GM18868 (cell line): ENCODE measurements around the gene FBXL3.
"Not testable (repeated sequence)": the region's sequence is repeated elsewhere in the genome, so short reads cannot be mapped to it uniquely, and the experiment has no call there.

Experiments used
- ATAC-seq: cut with Tn5 transposase; IDR thresholded peaks from one replicate; pipeline ENCODE4 v1.9.1; 2021; ENCODE audit warnings: mild to moderate bottlenecking, moderate library complexity; ENCODE audit not compliant: unreplicated experiment

The FBXL3 gene

DNA sequence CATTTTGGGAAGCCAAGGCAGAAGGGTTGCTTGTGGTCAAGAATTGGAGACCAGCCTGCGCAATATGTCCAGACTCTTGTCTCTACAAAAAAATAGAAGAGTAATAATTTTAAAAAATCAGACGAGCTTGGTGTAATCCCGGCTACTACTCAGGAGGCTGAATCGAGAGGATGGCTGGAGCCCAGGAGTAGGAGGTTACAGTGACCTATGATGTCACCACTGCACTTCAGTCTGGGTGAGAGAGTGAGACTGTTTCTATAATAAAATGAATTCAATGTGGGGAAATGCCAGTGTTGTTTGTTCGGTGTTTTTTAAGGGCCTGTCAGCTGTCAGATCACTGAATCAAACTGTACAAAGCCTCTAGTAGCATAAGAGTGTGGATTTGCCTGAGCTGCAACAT lies 1.2 kb upstream of the FBXL3 start:
- no peak for ATAC-seq

DNA sequence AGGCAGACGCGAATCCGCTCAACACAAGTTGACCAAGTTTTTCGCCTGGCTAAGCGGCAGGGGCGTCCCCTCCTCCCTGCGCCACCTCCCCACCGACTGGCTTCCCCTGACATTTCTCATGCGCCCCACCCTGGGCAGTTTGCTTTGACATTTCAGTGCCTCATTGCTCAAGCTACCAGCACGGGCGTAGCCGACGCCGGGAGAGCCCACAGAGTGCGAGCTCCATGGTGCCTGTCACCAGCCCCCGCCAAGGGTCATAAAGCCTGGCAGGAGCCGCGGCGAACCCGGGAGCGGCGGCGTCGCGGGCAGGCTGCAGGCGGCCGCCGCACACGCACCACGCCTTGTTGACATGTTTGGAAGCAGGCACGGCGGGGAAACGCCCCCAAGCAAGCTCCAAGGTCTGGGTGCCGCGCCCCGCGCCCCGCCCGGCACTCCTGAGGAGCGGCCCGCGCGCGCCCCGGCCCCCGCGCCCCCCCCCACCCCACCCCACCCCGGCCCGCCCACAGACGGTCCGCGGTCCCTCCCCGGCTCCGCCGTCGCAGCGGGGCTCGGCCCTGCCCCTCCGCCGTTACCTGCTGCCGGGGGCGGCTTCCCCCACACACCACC lies 601 bp downstream of the FBXL3 start:
- ATAC-seq: peak; percentile 57

DNA sequence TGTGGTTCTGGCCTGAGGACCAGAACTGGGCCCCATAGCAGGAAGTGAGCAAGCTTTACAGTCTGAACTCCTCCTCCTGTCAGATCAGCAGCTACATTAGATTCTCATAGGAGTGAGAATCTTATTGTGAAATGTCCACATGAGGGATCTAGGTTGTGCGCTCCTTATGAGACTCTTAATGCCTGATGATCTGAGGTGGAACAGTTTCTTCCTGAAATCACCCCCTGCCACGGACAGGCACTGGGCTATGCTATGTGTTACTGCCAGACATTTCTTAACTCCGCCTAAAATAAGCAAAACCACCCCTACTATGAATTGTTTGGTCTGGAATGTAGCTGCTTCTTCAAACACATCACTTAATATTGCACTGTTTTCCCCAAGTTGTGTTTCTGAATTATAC lies 4.6 kb downstream of the FBXL3 start:
- ATAC-seq: no peak

DNA sequence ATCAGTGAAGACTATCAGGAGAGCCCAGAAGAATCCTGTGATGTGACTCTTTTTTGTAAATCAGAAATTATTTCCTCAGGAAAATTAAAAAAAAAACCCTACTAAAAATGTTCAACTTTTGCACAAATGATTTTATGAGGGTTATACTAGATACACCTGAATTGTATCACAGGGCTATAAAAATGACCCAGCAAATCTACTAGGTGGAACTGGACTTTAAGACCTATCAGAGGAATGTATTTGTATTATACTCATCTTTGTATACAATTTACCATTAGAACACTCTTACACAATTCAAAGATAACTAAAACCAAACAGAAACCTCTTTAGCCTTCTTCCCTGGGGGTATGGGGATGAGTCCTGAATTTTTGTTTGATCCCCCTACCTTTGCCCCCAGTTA lies 7.2 kb downstream of the FBXL3 start:
- no peak for ATAC-seq

DNA sequence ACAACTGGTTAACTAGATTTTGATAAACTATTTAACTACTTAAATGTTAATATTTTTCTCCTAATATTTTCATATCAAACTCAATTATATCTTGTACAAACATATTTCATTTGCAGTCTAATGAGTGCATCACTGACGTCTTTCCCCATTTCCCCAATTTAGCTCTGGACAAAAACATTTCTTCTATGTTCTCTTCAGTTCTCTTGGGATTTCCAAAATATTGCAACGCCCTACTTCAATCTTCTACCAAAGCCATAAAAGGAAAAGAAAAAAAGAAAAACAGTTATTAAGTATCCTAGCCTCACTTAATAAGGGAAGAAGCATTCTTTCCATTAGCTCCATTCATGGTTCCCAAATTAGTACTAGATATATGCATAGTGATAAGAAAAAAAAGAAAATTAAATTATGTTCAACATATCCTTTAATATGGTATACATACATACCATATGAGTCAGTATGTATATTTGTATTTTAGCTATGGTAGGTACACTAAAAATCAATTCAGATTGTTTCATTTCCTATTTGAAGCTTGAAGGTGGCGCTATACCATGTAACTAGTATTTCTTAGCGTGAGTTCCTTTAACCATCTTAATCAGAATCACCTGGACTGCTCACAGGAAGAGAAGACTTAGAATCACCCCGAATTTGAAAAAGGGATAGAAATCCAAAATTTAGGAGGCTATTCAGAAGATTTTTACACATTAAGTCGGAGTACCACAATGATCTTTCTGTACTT lies 9.9 kb downstream of the FBXL3 start:
- ATAC-seq: no peak

- no peak for ATAC-seq
Observed at GRCh38 chr13:77016251-77016812, 10.6 kb downstream of the FBXL3 start.

- no peak for ATAC-seq
Observed at GRCh38 chr13:77014906-77015685, 11.9 kb downstream of the FBXL3 start.

DNA sequence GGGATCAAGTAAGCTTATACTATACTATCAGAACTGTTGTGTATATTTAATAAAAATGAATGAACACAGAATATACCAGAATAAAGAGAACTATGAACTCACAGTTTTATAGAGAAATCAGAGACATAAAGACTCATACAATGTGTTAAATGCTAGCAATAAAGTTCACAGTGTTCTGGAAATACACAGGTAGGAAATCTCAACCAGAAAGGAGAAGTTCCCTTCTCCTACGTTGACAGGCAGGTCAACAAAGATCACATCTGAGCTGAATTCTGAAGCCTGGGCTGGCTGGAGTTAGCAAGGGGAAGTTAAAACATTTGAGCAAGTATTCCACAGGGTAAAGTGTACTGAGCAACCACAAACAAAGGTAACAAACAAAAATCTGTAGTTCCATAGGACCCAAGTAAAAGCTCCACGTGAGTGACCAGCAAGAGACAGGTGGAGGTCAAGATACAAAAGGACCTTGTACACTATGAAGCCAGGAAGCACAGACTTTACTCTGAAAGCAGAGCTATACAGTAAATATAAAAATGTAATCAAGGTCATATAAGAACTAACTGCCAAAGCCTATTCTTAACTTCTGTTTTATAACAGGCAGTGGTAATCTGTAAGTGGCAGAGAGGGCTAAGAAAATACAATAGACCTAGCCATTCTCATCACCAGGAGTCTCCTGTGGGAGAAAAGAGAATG lies 13.0 kb downstream of the FBXL3 start:
- no peak for ATAC-seq

DNA sequence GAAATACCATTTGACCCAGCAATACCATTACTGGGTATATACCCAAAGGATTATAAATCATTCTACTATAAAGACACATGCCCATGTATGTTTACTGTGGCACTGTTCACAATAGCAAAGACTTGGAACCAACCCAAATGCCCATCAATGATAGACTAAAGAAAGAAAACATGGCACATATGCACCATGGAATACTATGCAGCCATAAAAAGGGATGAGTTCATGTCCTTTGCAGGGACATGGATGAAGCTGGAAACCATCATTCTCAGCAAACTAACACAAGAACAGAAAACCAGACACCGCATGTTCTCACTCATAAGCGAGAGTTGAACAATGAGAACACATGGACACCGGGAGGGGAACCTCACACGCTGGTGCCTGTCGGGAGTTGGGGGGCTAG lies 17.2 kb downstream of the FBXL3 start:
- ATAC-seq: not testable (repeated sequence)

- peak; percentile 54 for ATAC-seq
Observed at GRCh38 chr13:77009011-77009410, 17.9 kb downstream of the FBXL3 start.

GRCh38 chr13:77008337-77008736 lies 18.6 kb downstream of the FBXL3 start:
- ATAC-seq: peak; percentile 57

DNA sequence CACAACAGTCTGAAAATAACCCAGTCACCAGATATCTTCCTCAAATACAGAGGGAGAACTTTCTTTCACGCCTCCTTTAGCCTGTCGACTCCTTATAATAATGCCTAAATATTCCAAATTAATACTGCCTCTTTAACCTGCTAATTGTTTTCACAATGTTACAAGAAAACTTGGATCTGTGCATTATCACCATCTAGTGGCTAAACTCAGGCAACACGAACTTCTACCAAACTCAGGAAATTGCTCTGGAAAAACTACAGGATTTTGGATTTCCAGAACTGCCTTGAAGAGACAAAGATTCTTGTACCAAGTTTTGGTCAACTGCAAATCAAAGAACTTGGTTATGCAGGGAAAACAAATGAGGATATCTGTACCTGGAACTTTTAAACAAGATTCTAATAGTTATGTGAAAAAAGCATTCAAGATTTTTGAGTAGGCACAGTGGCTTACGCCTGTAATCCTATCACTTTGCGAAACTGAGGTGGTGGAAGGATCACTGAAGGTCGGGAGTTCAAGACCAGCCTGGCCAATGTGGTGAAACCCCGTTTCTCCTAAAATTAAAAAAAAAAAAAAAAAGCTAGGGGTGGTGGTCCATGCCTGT lies 24.3 kb downstream of the FBXL3 start:
- no peak for ATAC-seq

- ATAC-seq: no peak
Observed at GRCh38 chr13:77001963-77002587, 24.9 kb downstream of the FBXL3 start.

- ATAC-seq: no peak
Observed at GRCh38 chr13:77001540-77001939, 25.4 kb downstream of the FBXL3 start.

- no peak for ATAC-seq
Observed at GRCh38 chr13:77000475-77000874, 26.5 kb downstream of the FBXL3 start.

DNA sequence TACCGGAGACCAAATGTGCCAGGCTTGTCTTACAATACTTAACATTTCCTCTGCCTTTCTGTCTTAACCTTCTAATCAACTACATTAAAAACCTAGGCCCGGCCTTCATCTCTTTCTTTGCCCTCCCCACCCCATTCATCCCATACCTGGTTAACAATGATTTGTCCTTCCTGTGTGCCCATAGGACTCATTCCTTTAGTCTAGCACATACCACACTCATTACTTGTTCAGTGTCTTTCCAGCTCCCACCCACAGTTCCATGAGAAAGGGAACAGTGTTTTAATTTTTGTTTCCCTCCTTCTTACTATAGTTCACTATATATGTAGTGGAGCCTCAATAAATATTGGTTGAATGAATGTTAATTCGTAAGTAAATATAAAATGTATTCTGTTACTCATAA lies 32.7 kb downstream of the FBXL3 start:
- no peak for ATAC-seq

GRCh38 chr13:76993473-76993872 lies 33.5 kb downstream of the FBXL3 start:
- ATAC-seq: no peak

GRCh38 chr13:76993021-76993420 lies 33.9 kb downstream of the FBXL3 start:
- no peak for ATAC-seq

- peak; percentile 5 for ATAC-seq
Observed at GRCh38 chr13:76992548-76993001, 34.4 kb downstream of the FBXL3 start.
